OCI-LY3 (cell line): ENCODE measurements around the gene PAK4.

ENCODE experiments used
- EZH2phosphoT487 ChIP-seq: fragments of 200-600 bp; shearing (Covaris generic); IDR thresholded peaks from 2 replicates; pipeline ENCODE4 v1.6.1; 2018; ENCODE audit warnings: antibody characterized with exemption, mixed run types, low read depth
- TF ChIP-seq, protein P1 (sequence below): fragments of 200-600, 300-600 bp; sonication (generic); IDR thresholded peaks from 2 replicates; pipeline ENCODE4 v1.5.1; 2014; ENCODE audit warnings: antibody characterized with exemption, low read length, low read depth

DNA sequence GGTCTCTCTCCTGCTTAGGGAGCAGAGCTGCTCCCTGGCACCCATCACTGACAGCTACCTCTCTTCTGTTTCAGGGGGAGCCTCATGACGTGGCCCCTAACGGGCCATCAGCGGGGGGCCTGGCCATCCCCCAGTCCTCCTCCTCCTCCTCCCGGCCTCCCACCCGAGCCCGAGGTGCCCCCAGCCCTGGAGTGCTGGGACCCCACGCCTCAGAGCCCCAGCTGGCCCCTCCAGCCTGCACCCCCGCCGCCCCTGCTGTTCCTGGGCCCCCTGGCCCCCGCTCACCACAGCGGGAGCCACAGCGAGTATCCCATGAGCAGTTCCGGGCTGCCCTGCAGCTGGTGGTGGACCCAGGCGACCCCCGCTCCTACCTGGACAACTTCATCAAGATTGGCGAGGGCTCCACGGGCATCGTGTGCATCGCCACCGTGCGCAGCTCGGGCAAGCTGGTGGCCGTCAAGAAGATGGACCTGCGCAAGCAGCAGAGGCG is 48.0 kb downstream of the PAK4 start:
- no peak for TF ChIP-seq EZH2phosphoT487
- TF ChIP-seq, protein P1, sequence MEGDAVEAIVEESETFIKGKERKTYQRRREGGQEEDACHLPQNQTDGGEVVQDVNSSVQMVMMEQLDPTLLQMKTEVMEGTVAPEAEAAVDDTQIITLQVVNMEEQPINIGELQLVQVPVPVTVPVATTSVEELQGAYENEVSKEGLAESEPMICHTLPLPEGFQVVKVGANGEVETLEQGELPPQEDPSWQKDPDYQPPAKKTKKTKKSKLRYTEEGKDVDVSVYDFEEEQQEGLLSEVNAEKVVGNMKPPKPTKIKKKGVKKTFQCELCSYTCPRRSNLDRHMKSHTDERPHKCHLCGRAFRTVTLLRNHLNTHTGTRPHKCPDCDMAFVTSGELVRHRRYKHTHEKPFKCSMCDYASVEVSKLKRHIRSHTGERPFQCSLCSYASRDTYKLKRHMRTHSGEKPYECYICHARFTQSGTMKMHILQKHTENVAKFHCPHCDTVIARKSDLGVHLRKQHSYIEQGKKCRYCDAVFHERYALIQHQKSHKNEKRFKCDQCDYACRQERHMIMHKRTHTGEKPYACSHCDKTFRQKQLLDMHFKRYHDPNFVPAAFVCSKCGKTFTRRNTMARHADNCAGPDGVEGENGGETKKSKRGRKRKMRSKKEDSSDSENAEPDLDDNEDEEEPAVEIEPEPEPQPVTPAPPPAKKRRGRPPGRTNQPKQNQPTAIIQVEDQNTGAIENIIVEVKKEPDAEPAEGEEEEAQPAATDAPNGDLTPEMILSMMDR: no peak
